Caki2 (cell line): ENCODE measurements around the gene MYBPHL. TPM values are rescaled to one million over a fixed set of nuclear protein-coding genes. Genes with fewer than 3 reads are reported as not detected.
A peak's percentile ranks its signal among the peaks of the same experiment; 100 is the strongest.

Experiments used
- DNase-seq: peaks from one replicate; pipeline ENCODE4 v3.0.0-alpha.2; 2015; ENCODE audit warnings: low read depth
- in situ Hi-C: cut with HindIII; loops from 2 replicates; pipeline ENCODE4 v1.10.0; 2016; ENCODE audit warnings: low sequenced_read_pairs, low pct_unique_long_range_greater_than_20kb, mixed read lengths
- total RNA-seq: library from RNA; depleted of rRNA; stranded (reverse); fragments of >200 nt; shearing (Covaris generic); gene quantifications from 2 replicates; pipeline ENCODE4 v1.2.3, GENCODE V29; 2014; ENCODE audit warnings: low replicate concordance

The MYBPHL gene
- total RNA-seq, 1 experiment from 2014 or later: not detected

- DNase-seq: no peak
- in situ Hi-C loops: no loop called here
These were observed 48.0 kb downstream of the MYBPHL start for GRCh38 chr1:109258481-109259466.

GRCh38 chr1:109257682-109258421 lies 49.0 kb downstream of the MYBPHL start:
- in situ Hi-C loops: no loop called here
- no peak for DNase-seq

GRCh38 chr1:109256971-109257681 lies 49.7 kb downstream of the MYBPHL start:
- DNase-seq: peak; percentile 41
- in situ Hi-C loops: no loop called here

- in situ Hi-C loops: no loop called here
- DNase-seq: no peak
These were observed 50.7 kb downstream of the MYBPHL start for GRCh38 chr1:109256085-109256484.

GRCh38 chr1:109255678-109256077 lies 51.1 kb downstream of the MYBPHL start:
- in situ Hi-C loops: no loop called here
- DNase-seq: no peak

- DNase-seq: no peak
- in situ Hi-C loops: no loop called here
These were observed 51.6 kb downstream of the MYBPHL start for GRCh38 chr1:109255097-109255651.

- DNase-seq: peak; percentile 71
- in situ Hi-C loops: no loop called here
These were observed 52.2 kb downstream of the MYBPHL start for GRCh38 chr1:109254621-109255096.

- in situ Hi-C loops: no loop called here
- peak; percentile 70 for DNase-seq
These were observed 52.8 kb downstream of the MYBPHL start for GRCh38 chr1:109253803-109254620.

- DNase-seq: peak; percentile 73
- in situ Hi-C loops: no loop called here
These were observed 53.7 kb downstream of the MYBPHL start for GRCh38 chr1:109252893-109253802.

GRCh38 chr1:109252167-109252892 lies 54.5 kb downstream of the MYBPHL start:
- DNase-seq: no peak
- in situ Hi-C loops: no loop called here

GRCh38 chr1:109251277-109252166 lies 55.3 kb downstream of the MYBPHL start:
- no peak for DNase-seq
- in situ Hi-C loops: no loop called here

- in situ Hi-C loops: no loop called here
- DNase-seq: no peak
These were observed 56.1 kb downstream of the MYBPHL start for GRCh38 chr1:109250454-109251276.

GRCh38 chr1:109249654-109250401 lies 57.0 kb downstream of the MYBPHL start:
- in situ Hi-C loops: no loop called here
- no peak for DNase-seq
